Activated B cell treated with CpG ODN at 0.5 μM for 24 hours (primary cell): ENCODE data around the gene WNT11. TPM values are rescaled to one million over a fixed set of nuclear protein-coding genes. Genes with fewer than 3 reads are reported as not detected.
"Not testable (repeated sequence)": the region's sequence is repeated elsewhere in the genome, so short reads cannot be mapped to it uniquely, and the experiment has no call there.

ENCODE experiments used
- ATAC-seq: fragments of 200-7000 bp; cut with Tn5 transposase; one replicate; pipeline ENCODE4 v1.10.0; 2021; ENCODE audit warnings: low read depth, mild to moderate bottlenecking, moderate library complexity
- CTCF ChIA-PET: fragments of 350-600 bp; sonication (Branson Sonifier 250); formaldehyde crosslinking; loops from one replicate; lab custom pipeline; 2021; ENCODE audit warnings: antibody characterized with exemption; lab: Charles Lee
- POLR2A ChIA-PET: fragments of 350-600 bp; sonication (Branson Sonifier 250); formaldehyde crosslinking; loops from one replicate; lab custom pipeline; 2021; ENCODE audit warnings: antibody characterized with exemption; lab: Charles Lee
- DNase-seq: peaks from one replicate; pipeline ENCODE4 v3.0.0; 2022
- H3K27ac Mint-ChIP-seq: one replicate; pipeline ENCODE4 v1.8.0; 2020; ENCODE audit warnings: mixed read lengths
- H3K27me3 Mint-ChIP-seq: one replicate; pipeline ENCODE4 v1.8.0; 2021; ENCODE audit warnings: mixed read lengths
- H3K36me3 Mint-ChIP-seq: one replicate; pipeline ENCODE4 v1.8.0; 2021; ENCODE audit warnings: low read depth, mixed read lengths
- H3K4me1 Mint-ChIP-seq: one replicate; pipeline ENCODE4 v1.8.0; 2021; ENCODE audit warnings: mixed read lengths
- H3K4me3 Mint-ChIP-seq: one replicate; pipeline ENCODE4 v1.8.0; 2020; ENCODE audit warnings: mild to moderate bottlenecking, mixed read lengths
- H3K9me3 Mint-ChIP-seq: one replicate; pipeline ENCODE4 v1.8.0; 2020; ENCODE audit warnings: mixed read lengths
- intact Hi-C: fragments of 100-400 bp; cut with micrococcal nuclease; formaldehyde crosslinking; loops from one replicate; pipeline ENCODE4 v1.15.1; 2024
- total RNA-seq: library from RNA; stranded (reverse); gene quantifications from 2 replicates; pipeline ENCODE4 v1.2.3, GENCODE V29; 2022
- TF ChIP-seq, protein P1 (sequence below): fragments of 200-600 bp; IDR thresholded peaks from one replicate; pipeline ENCODE4 v1.8.0; 2022; ENCODE audit warnings: antibody characterized with exemption, mild to moderate bottlenecking

The WNT11 gene
- total RNA-seq, 1 donor from 2014 or later: 0.16 TPM

DNA sequence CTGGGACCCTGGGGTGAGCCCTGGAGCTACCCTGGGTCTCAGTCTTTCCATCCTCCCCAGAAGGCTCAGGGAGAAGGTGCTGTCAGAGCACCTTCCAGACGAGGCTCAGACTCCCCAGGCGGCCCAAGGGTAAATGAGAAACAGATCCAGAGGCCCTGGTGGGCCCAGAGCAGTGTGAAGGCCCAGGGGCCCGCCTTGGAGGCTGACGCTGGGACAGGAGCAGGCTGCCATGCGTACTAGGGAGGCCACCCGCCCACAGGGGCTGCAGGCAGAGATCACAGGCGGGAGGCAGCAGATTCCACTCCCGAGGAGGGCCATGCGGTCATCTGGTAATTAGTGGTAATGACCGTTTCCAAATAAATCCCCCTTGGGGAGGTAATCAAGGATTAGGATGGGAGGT, 5.2 kb downstream of the WNT11 start:
- Mint-ChIP-seq H3K27ac (no peak overlapping the region), H3K9me3 (no peaks in the 10 kb centered on the region), H3K27me3 (peaks cover 24% of the 10 kb centered on the region), H3K4me3 (no peak overlapping the region), H3K4me1 (peaks cover 7% of the 10 kb centered on the region), H3K36me3 (no peaks in the 10 kb centered on the region)
- TF ChIP-seq, protein P1, sequence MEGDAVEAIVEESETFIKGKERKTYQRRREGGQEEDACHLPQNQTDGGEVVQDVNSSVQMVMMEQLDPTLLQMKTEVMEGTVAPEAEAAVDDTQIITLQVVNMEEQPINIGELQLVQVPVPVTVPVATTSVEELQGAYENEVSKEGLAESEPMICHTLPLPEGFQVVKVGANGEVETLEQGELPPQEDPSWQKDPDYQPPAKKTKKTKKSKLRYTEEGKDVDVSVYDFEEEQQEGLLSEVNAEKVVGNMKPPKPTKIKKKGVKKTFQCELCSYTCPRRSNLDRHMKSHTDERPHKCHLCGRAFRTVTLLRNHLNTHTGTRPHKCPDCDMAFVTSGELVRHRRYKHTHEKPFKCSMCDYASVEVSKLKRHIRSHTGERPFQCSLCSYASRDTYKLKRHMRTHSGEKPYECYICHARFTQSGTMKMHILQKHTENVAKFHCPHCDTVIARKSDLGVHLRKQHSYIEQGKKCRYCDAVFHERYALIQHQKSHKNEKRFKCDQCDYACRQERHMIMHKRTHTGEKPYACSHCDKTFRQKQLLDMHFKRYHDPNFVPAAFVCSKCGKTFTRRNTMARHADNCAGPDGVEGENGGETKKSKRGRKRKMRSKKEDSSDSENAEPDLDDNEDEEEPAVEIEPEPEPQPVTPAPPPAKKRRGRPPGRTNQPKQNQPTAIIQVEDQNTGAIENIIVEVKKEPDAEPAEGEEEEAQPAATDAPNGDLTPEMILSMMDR: no peak
- ChIA-PET POLR2A (no interaction called here), CTCF (no interaction called here)
- no peak for DNase-seq
- intact Hi-C loops: loop anchor here (10.0 kb wide), 1 partner anchor 796 kb away; no protein-coding TSS in a partner anchor
- ATAC-seq: no peak

DNA sequence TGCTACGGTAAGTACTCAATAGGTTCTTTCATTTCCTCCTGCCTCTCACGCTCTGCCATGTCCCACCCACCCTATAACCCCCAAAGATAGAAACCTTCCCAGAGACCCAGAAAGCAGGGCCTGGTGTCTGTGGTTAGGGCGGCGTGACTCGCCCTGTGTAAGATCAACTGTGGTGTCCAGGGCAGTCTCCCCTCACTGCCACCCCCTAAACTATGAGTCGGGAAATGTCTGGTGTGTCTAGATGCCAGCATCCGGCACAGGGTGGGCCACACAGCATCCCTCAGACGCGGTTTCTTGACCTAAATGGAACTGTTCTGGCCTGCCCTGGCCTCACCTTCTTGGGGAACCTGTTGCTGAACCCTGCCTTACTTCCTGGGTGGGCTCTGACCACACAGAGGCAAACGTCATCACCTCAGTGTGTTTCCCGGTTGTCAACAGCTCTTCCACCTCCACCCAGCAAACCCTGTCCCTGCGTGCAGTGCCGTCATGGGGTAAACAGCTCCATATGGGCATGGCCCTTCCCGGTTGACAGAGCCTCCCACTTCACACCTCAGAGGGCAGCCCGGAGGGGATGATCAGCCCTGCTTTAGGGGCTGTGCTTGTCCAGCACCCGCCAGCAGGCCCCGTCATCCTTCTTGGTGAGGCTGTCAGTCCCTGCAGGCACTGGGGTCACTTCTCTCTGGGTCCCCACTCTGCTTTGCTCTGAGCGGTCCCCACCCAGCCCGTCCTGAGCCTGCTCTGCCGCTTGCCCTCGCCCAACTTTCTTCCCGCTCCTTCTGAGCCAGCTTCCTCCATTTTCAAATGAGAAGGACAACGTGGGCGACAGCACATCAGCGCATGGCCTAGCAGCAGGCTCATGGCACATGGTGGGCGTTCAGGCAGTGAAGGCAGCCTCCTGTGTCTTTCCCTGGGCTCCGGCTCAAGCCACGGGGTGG, 6.0 kb downstream of the WNT11 start:
- H3K36me3 Mint-ChIP-seq: no peaks in the 10 kb centered on the region
- H3K9me3 Mint-ChIP-seq: no peaks in the 10 kb centered on the region
- no peak for DNase-seq
- no peak for ATAC-seq
- H3K4me1 Mint-ChIP-seq: no peaks in the 10 kb centered on the region
- CTCF ChIA-PET: no interaction called here
- POLR2A ChIA-PET: no interaction called here
- intact Hi-C loops: loop anchor here (10.0 kb wide), 1 partner anchor 795 kb away; no protein-coding TSS in a partner anchor
- H3K27me3 Mint-ChIP-seq: peaks cover 17% of the 10 kb centered on the region
- H3K27ac Mint-ChIP-seq: no peak overlapping the region
- TF ChIP-seq, protein P1: no peak
- no peak overlapping the region for H3K4me3 Mint-ChIP-seq

DNA sequence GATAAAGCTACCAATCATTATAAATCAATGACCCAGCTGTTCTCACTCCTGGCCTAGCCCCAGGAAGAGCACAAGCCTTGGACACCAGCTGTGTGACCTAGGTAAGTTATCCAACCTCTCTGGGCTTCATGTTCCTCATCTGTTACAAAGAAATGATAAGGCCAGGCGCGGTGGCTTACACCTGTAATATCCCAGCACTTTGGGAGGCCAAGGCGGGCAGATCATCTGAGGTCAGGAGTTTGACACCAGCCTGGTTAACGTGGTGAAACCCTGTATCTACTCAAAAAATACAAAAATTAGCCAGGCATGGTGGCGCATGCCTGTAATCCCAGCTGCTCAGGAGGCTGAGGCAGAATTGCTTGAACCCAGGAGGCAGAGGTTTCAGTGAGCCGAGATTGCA, 7.6 kb downstream of the WNT11 start:
- H3K9me3 Mint-ChIP-seq, H3K4me3 Mint-ChIP-seq, DNase-seq, H3K36me3 Mint-ChIP-seq, H3K4me1 Mint-ChIP-seq, POLR2A ChIA-PET, ATAC-seq, H3K27ac Mint-ChIP-seq, intact Hi-C loops, H3K27me3 Mint-ChIP-seq: not testable (repeated sequence)
- CTCF ChIA-PET: interaction anchor here (0.5 kb wide), 1 partner anchor 104 kb away, joined by 3 read pairs; no protein-coding TSS in a partner anchor

DNA sequence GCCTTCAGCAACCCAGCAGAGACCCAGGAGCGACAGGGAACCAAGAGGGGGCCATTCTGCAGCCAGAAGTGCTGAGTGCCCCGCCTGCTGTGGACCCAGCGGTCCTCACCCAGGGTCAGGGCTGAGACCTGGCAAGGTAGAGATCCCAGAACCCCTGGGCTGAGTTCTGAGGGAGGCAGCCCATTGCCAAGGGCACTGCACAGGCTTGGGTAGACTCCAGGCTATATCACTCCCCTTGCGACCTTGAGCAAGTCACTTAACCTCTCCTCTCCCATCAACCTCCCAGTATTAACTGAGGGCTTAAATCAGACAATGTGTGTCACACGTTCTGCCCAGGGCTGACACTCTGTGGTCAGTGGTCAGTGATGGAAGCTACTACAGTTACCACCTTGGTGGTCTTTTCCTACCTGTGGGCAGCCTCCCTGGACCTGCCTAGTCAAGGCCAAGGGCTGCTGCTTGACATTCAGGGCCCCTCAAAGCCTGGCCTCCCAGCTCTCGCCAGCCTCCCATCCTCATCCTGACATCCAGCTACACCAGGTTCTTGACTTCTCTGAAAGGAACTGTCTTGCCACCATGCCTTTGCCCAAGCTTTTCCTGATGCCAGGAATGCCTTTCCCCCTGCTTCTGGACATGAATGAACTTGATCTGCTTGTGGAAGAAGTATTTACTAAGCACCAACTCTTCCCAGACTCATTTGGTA, 8.2 kb downstream of the WNT11 start:
- intact Hi-C loops: no loop called here

DNA sequence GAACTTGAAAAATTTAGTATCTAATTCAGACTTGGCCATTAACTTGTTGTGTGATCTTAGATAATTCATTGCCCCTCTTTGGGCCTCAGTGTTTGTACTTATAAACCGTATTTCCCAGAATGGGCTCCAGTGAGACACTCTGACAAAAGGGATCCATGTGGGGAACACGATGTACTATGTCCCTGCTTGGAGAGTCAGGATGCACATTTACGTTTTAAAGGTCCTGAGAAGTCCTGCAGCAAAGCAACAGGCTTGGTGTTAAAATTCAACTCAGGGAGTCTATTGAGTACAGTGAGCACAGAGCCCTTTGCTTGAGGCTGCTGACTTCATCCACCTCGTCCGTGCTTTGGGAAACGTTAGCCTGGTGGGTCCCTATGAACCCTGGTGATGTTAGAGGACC, 9.0 kb downstream of the WNT11 start:
- no peak overlapping the region for H3K27ac Mint-ChIP-seq
- H3K36me3 Mint-ChIP-seq: no peaks in the 10 kb centered on the region
- H3K4me1 Mint-ChIP-seq: no peaks in the 10 kb centered on the region
- CTCF ChIA-PET: interaction anchor here (1.3 to 1.5 kb wide), 2 partner anchors 10 to 11 kb away, joined by 5 read pairs; no protein-coding TSS in a partner anchor
- DNase-seq (no peak), ATAC-seq (no peak)
- POLR2A ChIA-PET: no interaction called here
- H3K9me3 Mint-ChIP-seq: no peaks in the 10 kb centered on the region
- no peak overlapping the region for H3K4me3 Mint-ChIP-seq
- intact Hi-C loops: no loop called here
- TF ChIP-seq, protein P1: no peak
- no peaks in the 10 kb centered on the region for H3K27me3 Mint-ChIP-seq

More for the DNA sequence above, 8.2 kb downstream of the WNT11 start:
- Mint-ChIP-seq H3K4me3 (no peak overlapping the region), H3K36me3 (no peaks in the 10 kb centered on the region), H3K27me3 (no peaks in the 10 kb centered on the region), H3K27ac (no peak overlapping the region), H3K4me1 (no peaks in the 10 kb centered on the region), H3K9me3 (no peaks in the 10 kb centered on the region)
- no peak for DNase-seq
- no peak for ATAC-seq
- CTCF ChIA-PET: interaction anchor here (0.5 to 0.7 kb wide), 2 partner anchors 11 to 105 kb away, joined by 3 read pairs; no protein-coding TSS in a partner anchor
- POLR2A ChIA-PET: no interaction called here
- TF ChIP-seq, protein P1: no peak
